GM12864 (cell line): ENCODE measurements around the gene FREY1.

Experiments
- DNase-seq: peaks from one replicate; pipeline ENCODE4 v3.0.0-alpha.2; 2011; ENCODE audit warnings: low read depth
- H3K4me3 ChIP-seq: 2 replicates; pipeline ENCODE4 v1.5.1; 2011; ENCODE audit warnings: mild to moderate bottlenecking, low read depth, low read length, control low read depth
- TF ChIP-seq, protein P1 (sequence below): IDR thresholded peaks from 2 replicates; pipeline ENCODE4 v1.5.1; 2011; ENCODE audit warnings: low read depth, mild to moderate bottlenecking, moderate library complexity, low read length, control low read depth, inconsistent platforms; ENCODE audit errors: missing control alignments

FREY1 gene

DNA sequence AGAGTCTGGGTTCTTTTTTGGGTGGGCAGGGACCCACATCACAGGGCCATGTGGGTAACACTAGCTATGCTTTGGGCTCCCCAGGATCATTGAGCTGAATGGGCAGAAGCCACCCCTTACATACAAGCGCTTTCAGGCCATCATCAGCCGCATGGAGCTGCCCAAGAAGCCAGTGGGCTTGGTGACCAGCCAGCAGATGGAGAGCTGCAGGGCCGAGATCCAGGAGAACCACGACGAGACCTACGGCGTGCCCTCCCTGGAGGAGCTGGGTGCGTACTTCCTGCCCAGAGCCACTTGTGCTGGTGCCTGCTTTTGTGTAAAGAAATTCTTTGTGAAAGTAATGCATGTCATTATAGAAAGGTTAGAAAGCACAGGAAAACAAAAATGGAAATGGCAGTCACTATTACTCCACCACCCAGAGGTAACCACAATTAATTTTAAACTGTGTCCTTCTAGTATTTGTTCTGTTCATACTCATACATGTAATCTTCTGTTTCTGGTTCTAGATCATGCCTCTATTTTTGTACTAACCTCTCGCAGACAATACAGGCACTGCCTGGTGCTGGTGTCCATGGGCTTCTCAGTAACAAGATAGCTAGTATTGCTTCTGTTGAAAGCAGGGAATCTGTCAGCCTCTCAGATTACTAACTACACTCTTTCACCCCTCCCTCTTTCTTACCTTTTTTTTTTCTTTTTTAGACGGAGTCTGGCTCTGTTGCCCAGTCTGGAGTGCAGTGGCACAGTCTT is 46.1 kb downstream of the FREY1 start:
- H3K4me3 ChIP-seq: no peak overlapping the region
- DNase-seq: no peak
- TF ChIP-seq, protein P1, sequence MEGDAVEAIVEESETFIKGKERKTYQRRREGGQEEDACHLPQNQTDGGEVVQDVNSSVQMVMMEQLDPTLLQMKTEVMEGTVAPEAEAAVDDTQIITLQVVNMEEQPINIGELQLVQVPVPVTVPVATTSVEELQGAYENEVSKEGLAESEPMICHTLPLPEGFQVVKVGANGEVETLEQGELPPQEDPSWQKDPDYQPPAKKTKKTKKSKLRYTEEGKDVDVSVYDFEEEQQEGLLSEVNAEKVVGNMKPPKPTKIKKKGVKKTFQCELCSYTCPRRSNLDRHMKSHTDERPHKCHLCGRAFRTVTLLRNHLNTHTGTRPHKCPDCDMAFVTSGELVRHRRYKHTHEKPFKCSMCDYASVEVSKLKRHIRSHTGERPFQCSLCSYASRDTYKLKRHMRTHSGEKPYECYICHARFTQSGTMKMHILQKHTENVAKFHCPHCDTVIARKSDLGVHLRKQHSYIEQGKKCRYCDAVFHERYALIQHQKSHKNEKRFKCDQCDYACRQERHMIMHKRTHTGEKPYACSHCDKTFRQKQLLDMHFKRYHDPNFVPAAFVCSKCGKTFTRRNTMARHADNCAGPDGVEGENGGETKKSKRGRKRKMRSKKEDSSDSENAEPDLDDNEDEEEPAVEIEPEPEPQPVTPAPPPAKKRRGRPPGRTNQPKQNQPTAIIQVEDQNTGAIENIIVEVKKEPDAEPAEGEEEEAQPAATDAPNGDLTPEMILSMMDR: no peak

DNA sequence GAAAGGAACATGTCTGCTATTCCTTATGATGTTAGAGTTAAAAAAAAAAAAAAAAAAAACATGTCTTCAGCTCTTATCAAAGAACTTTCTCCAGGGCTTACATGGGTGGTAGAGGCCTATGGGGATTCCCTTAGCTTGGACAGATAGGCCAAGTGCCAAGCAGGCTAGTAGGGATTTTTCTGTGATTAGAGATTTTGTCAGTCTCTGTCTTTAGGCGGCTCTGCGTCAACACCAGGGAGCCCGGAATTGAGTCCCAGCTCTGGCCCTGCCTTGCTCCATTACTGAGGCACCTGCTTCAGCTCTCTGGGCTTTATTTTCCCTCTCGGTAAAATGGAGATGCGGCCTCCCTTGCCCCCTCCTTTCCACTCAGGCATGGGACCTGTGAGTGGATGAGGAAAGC is 46.7 kb downstream of the FREY1 start:
- H3K4me3 ChIP-seq: no peak overlapping the region
- TF ChIP-seq, protein P1: no peak
- DNase-seq: no peak

DNA sequence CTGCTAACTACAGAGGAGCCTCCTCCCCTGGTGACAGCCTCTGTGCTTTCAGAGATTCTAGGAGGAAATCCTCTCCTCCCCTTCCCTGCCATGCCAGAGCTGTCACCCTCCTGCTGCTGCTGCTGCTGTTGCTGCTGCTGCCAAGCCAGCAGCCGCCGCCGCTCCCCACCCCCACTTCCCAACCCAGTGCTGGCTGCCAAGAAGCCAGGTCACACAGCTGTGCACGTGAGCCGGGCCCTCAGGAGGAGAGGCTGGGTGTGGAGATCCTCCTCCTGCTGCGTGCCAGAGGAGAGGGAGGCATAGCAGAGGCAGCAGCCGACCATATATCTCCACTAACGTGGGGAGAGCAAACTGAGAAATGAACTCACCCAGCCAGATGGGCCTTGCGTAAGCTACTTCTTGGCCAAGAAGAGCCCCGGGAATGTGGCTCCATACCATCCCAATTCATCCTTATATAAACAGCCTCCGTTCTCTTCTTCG is 47.4 kb downstream of the FREY1 start:
- no peak overlapping the region for H3K4me3 ChIP-seq
- TF ChIP-seq, protein P1: no peak
- no peak for DNase-seq

DNA sequence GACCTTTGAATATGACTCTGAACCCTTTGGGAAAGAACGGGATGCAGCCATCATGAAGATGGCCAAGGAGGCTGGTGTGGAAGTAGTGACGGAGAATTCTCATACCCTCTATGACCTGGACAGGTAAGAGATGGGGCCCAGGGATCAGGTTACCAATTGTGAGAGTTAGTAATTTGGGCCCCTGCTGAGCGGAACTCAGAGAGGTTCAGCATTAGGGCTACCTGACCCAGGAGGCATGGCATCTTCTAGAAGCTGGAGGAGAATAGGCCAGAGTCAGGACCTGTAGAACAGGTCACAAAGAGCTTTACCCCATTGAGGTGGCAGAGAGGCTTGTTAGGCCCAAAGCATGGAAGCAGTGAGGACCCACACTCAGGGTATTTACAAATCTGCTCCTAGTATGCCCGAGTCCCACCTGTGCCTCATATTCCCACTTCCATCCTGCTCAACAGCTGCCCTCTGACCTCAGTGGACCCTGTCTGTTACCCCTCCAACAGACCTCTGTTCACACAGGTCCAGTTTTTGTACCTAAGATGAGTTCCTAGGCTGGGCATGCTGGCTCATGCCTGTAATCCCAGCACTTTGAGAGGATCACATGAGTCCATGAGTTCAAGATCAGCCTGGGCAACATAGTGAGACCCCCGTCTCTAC is 48.2 kb downstream of the FREY1 start:
- no peak for DNase-seq
- TF ChIP-seq, protein P1: no peak
- no peak overlapping the region for H3K4me3 ChIP-seq

DNA sequence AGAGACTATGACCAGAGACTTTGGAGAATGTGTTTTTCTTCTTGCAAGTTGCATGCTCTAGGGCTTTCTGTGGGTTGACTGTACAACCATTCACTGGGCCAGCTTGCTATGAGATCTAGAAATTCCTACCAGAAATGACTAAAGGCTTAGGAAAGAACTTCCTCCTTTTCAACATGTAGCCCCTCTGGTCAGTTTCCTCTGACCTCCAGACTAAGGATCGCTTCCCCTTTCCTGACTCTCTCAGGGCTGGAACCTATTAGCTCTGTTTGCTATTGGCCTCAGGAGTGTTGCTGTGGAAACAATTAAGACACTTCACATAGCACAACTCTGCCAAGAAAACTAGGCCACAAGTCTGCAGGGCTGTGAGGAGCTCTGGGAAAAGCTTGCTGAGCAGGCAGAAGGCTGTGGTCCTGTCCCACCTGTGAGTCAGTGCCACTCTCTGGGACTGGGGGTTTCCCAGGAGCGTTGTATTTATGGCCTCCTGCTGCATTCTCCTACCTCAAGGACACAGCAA is 49.1 kb downstream of the FREY1 start:
- TF ChIP-seq, protein P1: no peak
- H3K4me3 ChIP-seq: no peak overlapping the region
- DNase-seq: no peak
